ENCODE results near the gene MCAM.
A peak's percentile ranks its signal among the peaks of the same experiment; 100 is the strongest.

MCAM gene

DNA sequence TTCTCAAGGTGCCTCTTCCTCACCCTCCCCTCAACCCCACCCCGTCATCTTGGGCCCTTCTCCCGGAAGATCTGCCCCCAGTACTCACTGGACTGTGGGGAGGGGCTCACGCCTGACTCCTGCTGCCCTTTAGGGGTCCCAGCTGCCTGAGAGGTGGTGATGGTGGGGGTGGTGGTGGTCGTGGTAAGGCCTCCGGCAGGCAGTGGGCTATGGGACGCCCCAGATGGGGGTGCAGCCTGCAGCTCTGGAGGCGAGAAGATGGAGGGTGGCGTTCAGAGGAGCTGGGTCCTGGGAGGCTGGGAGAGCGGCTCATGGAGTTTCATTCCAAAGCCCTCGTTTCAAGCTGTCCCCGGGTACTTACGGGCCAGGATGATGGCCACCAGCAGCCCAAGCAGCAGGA is 28.8 kb upstream of the MCAM start:
- no peak for DNase-seq

GRCh38 chr11:119344291-119345010 is 27.5 kb upstream of the MCAM start:
- DNase-seq = no peak

- no peak for DNase-seq
These were observed 26.8 kb upstream of the MCAM start for GRCh38 chr11:119343726-119344125.

DNA sequence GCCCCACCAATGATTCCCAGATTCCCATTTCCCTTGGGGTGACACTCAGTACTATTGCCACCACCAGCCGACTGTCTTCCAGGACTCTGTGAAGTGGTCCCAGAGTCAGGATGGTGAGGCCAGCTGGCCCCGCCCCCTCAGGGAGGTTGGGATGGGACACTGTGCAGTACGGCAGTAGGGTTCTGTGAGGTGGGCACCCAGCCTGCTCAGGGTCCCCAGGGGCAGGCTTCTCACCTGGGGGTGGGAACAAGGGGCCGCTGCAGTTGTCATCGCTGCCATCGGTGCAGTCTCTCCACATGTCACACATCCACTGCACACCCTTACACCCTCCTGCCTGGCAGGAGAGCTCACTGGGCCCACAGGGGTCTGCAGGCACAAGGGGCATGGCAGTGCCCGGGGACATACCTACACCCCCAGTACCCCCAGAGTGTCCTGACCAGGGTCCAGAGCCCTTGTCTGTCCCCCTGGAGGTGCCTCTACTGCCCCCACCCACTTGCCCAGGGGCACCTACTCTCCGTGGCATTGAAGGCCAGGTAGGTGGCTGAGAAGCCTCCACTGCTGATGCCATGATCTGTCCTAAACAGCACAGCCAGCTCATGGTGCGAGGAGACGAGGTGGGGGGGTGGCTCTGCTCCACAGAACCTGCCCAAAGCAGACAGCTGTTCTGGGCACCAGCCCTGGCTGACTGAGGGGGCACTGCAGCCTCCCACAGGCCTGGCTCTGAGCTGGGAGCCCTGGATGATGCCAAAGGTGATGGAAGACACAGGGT is 25.6 kb upstream of the MCAM start:
- DNase-seq = no peak

DNA sequence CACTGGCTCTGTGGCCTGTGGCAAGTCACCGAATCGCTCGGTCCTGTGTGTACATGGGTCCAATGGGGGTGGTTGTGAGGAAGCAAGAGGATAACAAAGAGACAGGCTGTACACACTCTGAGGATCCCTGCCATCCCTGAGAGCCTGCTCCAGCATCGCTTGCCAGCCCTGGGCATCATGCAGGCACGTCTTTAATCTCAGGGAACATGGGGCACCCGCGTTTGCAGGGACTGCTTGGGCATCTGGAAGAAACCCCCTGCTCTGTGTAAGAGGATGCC is 25.0 kb upstream of the MCAM start:
- DNase-seq = no peak

DNA sequence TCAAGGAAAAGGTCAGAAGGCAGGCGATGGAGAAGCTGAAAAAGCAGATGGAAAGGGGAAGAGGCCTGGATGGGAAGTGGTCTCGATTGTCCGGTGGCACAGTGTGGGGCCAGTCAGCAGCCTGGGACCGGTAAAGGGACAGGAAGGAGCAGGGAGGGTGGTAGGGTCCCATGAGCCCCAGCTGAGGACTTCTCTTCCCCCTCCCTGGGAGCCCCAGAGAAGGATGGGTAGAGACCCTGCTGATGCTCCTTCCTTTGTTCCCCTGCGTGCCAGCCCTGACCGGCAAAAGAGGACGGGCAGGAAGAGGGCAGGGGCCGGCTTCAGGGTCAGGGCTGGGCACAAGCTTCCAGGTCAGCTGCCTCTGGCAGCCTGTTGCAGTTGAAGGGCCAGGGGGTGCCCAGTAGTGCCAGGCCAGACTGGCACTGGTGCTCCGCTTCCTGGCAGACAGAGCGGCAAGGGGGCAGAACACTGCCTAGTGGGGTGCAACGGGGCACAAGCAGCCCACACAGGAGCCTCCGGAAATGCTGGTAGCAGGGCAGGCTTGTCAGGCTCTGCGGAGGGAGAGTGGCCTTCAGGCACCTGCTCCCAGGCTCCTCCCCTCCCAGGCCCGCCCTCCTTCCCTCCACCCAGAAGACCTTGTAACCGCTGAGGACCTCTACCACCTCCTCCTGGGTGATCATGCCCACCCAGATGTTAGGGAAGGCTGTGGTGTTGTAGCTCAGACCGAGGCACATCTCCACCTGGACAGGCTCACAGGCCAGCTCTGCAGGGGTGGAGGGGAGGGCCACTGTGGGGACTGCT is 24.5 kb upstream of the MCAM start:
- no peak for DNase-seq

GRCh38 chr11:119340335-119341221 is 23.6 kb upstream of the MCAM start, which contains the start of gene C1QTNF5:
TSS of gene C1QTNF5 (minus strand) at chr11:119340883. CDS start at chr11:119340397, 486 bp downstream.
- no peak for DNase-seq

GRCh38 chr11:119339589-119340334 is 22.8 kb upstream of the MCAM start:
- DNase-seq = no peak

GRCh38 chr11:119338965-119339588 is 22.1 kb upstream of the MCAM start:
- no peak for DNase-seq

DNA sequence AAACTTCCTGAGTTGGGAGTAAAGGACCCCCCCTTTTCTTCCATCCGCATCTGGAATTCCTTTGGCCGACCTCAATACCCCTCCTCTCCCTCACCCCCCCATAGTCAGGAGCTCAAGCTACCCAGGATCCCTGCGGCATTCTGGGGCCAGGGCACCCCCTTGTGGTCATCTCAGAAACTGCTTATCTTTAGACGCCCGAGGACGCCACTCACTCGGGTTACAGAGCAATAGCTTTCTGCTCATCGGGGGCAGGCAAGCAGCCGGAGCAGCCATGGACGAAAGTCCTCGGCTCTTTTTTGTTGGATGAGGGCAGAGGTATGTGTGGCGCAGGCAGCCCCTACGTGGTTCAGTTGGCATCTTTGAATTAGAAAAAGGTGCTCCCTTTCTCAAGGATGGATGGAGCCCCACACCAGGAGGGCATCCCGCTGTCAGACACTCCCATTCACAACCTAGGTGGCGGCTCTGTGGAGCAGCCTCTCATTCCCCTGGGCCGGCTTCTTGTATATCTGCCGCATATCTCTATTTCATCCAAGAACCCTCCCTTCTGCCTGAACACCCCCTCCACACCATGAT is 21.5 kb upstream of the MCAM start:
- DNase-seq = peak; percentile 16 to 39

DNA sequence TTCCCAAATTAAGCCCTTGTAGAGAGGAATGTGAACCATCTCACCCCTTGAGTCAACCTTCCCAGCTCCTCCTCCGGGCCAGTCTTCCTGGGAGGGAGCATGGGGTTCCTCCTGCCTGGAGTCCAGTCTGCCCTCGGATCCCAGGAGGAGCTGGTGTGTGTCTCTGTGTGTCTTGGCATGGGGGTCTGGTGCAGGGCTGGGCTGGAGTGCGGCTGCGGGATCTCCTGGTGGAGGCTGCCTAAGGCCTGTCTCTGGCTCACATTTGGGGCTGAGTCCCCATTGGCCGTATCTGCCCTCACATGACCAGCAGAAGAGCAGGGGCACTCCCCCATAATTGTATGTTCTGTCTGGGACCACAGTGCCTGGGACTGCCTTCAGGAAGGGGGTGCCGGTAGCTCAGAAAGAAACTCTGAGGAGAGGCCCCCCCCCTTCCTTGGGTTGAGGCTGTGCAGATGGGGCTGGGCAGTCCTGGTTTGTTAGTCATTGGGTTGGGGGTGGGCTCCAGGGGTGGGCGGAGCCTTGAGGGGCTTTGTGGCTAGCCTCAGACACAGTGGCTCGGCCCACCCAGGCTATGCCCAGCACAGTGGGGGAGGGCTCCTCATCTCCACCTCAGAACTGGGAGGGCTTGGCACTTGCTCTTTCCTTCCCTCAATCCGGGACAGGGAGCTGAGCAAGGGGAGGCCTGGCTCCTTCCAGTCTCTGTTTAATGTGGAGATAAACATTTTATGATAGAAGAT is 20.8 kb upstream of the MCAM start:
- no peak for DNase-seq

GRCh38 chr11:119336744-119337469 is 20.0 kb upstream of the MCAM start:
- DNase-seq = no peak

- no peak for DNase-seq
These were observed 19.0 kb upstream of the MCAM start for GRCh38 chr11:119335655-119336543.

DNA sequence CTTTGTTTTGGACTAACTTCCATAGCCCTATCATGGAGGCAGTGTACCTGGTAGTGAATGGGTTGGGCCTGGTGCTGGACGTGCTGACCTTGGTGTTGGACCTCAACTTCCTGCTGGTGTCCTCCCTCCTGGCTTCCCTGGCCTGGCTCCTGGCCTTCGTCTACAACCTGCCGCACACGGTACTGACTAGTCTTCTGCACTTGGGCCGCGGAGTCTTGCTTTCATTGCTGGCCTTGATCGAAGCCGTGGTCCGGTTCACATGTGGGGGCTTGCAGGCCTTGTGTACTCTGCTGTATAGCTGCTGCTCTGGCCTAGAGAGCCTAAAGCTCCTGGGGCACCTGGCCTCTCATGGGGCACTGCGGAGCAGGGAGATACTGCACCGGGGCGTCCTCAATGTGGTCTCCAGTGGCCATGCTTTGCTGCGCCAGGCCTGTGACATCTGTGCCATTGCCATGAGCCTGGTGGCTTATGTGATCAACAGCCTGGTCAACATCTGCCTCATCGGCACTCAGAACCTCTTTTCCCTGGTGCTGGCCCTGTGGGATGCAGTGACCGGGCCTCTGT is 18.2 kb upstream of the MCAM start:
- DNase-seq = no peak

DNA sequence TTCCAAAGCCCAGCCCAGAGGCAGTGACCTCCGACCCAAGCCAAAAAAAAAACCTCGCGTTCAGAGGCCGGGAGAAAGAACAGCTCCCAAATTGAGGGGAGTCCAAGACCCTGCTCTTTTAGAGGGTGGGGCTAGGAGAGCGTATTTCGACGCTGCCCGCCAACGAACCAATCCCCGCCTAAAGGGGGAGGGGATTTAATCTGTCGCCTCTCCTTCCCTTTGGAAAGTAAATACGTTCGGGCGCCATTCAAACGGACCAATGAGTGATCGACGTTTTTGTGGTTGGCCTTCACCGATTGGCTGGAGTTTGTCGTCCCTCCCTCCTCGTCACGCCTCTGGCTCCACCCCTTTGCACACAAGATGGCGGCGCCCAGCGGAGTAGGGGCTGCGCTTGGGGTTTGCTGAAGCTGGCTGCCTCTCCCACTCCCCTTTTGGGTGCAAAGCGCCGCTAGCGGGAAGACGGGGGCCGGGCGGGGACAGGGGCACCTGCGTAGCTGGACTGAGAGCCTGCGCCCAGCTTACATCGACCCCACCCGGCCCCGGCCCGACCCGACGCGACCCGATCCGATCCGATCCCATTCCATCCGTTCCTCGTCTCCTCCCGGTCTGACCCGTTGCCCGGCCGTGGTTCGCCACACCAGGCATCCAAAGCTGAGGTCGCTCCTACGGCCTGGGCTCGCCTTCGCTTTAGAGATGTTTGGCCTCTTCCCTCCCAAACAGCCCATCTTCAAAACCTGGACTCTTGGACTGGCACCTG is 17.4 kb upstream of the MCAM start, which contains the start of gene RNF26:
TSS of gene RNF26 (plus strand) at position 354 of the 757 bp plus-strand sequence. CDS start 596 bp downstream, outside the sequence.
- peak; percentile 86 to 97 for DNase-seq

DNA sequence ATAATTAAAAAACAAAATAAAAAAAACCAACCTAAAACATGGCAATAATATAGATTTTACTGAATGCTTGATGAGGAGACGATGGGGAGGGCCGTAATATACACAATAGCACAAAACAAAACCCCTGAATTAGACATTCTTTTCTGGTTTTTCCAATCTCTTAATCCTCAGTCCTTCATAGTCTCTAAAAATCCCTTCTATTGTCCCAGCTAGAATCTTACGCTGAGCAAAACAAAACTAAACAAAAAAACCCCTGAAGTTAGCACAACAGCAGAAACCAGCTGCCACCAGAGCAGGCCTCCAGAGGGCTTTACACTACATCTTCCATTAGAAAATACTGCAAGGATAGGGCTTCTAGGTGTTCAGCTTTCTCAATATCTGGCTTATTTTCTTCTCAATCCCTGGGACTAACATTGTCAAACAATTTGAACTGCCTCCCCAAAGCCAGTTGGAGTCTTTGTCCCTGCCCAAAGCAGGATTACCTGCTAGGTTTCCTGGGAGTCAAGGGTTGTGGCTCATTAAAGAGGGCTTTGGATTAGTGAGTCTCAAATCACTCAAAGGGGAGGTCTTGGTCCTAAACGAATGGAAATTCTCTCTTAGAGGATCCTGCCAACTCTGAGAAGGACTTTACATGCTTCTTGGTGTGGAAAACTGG is 15.3 kb upstream of the MCAM start:
- DNase-seq = no peak

- DNase-seq = no peak
These were observed 13.3 kb upstream of the MCAM start for GRCh38 chr11:119330237-119330636.

All from bone marrow (tissue), 2 donors.